ENCODE data around the gene ACER1. TPM values are rescaled to one million over a fixed set of nuclear protein-coding genes. Genes with fewer than 3 reads are reported as not detected.
"Not testable (repeated sequence)": the region's sequence is repeated elsewhere in the genome, so short reads cannot be mapped to it uniquely, and the experiment has no call there.

Gene ACER1
- polyA plus RNA-seq, 10 donors, result 0.08 to 0.28 (median 0.11) TPM; not detected in 7

GRCh38 chr19:6288737-6289136, 44.7 kb downstream of the ACER1 start:
- no peak for DNase-seq

- no peak for DNase-seq
Observed at GRCh38 chr19:6287269-6287885, 46.0 kb downstream of the ACER1 start.

GRCh38 chr19:6286676-6287075, 46.7 kb downstream of the ACER1 start:
- DNase-seq, result no peak

GRCh38 chr19:6282393-6282792, 51.0 kb downstream of the ACER1 start:
- not testable (repeated sequence) for DNase-seq

- peak; percentile 98 to 99 (median 98) for DNase-seq
Observed at GRCh38 chr19:6279931-6280591, 53.4 kb downstream of the ACER1 start, which contains the start of gene MLLT1. TSS of gene MLLT1 (minus strand) at chr19:6279975. CDS start at chr19:6279784, 191 bp downstream.

- no peak for DNase-seq
Observed at GRCh38 chr19:6279620-6279930, 53.8 kb downstream of the ACER1 start.

GRCh38 chr19:6278740-6279619, 54.4 kb downstream of the ACER1 start:
- DNase-seq, result peak in 1 of 3 donors; percentile 37

GRCh38 chr19:6278051-6278450, 55.4 kb downstream of the ACER1 start:
- DNase-seq, result no peak

GRCh38 chr19:6276447-6276846, 57.0 kb downstream of the ACER1 start:
- peak in 2 of 3 donors; percentile 40 to 70 for DNase-seq

GRCh38 chr19:6275170-6275744, 58.2 kb downstream of the ACER1 start:
- no peak for DNase-seq

GRCh38 chr19:6274756-6275155, 58.7 kb downstream of the ACER1 start:
- DNase-seq, result no peak

GRCh38 chr19:6273701-6274601, 59.5 kb downstream of the ACER1 start:
- peak in 1 of 3 donors; percentile 53 for DNase-seq

- no peak for DNase-seq
Observed at GRCh38 chr19:6272913-6273600, 60.4 kb downstream of the ACER1 start.

GRCh38 chr19:6272411-6272791, 61.0 kb downstream of the ACER1 start:
- peak in 1 of 3 donors; percentile 58 for DNase-seq

- DNase-seq, result peak; percentile 59 to 82 (median 71)
Observed at GRCh38 chr19:6271721-6272410, 61.5 kb downstream of the ACER1 start.

- DNase-seq, result no peak
Observed at GRCh38 chr19:6271251-6271650, 62.2 kb downstream of the ACER1 start.

GRCh38 chr19:6270822-6271221, 62.6 kb downstream of the ACER1 start:
- DNase-seq, result no peak

- DNase-seq, result no peak
Observed at GRCh38 chr19:6270076-6270745, 63.2 kb downstream of the ACER1 start.
